GM13976 (cell line): ENCODE data around the gene DOK5.

Experiments used
- DNase-seq: peaks from one replicate; pipeline ENCODE4 v3.0.0; 2012; ENCODE audit warnings: low spot score
- in situ Hi-C: fragments of 300-500 bp; cut with MboI; formaldehyde crosslinking; loops from one replicate; pipeline ENCODE4 v1.12.0; 2022; ENCODE audit warnings: low sequenced_read_pairs, mixed read lengths, inconsistent platforms; ENCODE audit not compliant: unreplicated experiment
- TF ChIP-seq, protein P1 (sequence below): IDR thresholded peaks from 2 replicates; pipeline ENCODE4 v1.5.1; 2012; ENCODE audit warnings: borderline replicate concordance, mild to moderate bottlenecking; ENCODE audit not compliant: insufficient read depth; ENCODE audit errors: extremely low read depth, missing control alignments, control extremely low read depth

DOK5 gene

DNA sequence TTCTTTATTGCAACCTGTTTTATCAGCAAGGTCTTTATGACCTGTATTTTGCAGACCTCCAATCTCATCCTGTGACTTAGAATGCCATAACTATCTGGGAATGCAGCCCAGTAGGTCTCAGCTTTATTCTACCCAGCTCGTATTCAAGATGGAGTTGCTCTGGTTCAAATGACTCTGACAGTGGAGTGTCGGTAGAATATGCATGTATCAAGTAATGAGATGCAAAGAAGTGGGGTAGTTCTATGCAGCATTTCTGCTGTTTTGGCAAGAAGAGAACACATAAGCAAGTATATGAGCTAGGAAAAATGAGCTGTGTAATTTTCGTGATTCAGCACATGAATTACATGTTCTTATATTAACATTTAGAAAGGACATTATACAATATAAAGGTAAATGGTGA is 185.9 kb downstream of the DOK5 start:
- in situ Hi-C loops, result loop anchor here (25.0 kb wide), 1 partner anchor 1676 kb away; no protein-coding TSS in a partner anchor
- TF ChIP-seq, protein P1, sequence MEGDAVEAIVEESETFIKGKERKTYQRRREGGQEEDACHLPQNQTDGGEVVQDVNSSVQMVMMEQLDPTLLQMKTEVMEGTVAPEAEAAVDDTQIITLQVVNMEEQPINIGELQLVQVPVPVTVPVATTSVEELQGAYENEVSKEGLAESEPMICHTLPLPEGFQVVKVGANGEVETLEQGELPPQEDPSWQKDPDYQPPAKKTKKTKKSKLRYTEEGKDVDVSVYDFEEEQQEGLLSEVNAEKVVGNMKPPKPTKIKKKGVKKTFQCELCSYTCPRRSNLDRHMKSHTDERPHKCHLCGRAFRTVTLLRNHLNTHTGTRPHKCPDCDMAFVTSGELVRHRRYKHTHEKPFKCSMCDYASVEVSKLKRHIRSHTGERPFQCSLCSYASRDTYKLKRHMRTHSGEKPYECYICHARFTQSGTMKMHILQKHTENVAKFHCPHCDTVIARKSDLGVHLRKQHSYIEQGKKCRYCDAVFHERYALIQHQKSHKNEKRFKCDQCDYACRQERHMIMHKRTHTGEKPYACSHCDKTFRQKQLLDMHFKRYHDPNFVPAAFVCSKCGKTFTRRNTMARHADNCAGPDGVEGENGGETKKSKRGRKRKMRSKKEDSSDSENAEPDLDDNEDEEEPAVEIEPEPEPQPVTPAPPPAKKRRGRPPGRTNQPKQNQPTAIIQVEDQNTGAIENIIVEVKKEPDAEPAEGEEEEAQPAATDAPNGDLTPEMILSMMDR, result no peak

DNA sequence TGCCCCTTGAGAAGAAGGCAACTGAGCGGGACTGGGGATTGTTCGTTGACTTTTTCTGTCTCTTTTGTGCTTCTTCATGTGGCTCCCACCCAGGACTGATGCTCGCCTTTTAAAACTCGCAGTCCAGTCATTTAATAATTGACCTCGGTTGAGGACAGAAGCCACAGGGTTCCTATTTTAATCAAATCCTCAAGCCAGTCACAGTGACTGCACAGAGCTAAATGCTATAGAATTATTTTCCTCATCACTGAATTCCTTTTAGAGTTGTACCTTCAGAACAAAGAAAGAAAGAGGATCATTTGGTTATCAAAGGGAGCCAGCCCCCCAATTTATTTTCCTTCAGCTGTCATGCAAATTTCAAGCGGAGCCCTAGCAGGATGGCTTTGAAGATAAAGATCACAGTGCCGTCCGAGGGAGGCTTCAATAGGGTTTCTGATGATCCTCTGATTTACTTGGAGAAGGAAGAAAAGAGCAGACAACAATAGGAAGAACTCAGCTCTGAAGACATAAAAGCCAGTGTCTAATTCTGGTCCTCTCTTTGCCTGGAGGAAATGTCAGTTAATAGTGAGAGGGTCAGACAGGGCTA is 186.6 kb downstream of the DOK5 start:
- in situ Hi-C loops, result loop anchor here (25.0 kb wide), 1 partner anchor 1675 kb away; no protein-coding TSS in a partner anchor
- TF ChIP-seq, protein P1, result no peak
- DNase-seq, result no peak

More for the DNA sequence above, 185.9 kb downstream of the DOK5 start:
- DNase-seq, result no peak

DNA sequence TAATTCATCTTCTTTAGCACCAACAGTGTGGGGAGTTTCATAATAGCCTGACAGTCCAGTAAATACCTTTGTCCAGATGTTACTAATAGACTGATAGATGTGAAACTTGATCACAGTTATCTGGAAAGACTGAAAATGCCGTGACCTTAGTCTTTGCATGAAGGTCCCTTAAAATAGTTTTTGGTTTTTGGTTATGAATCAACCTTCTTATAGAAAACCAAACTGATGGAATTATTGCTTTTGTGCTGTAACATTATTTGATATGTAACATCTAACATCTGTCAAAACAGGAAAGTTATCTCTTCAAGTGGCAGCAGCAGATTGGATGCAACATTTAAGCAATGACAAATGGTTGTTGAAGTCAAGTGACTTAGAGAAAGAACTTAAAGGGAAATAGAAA is 190.4 kb downstream of the DOK5 start:
- in situ Hi-C loops, result loop anchor here (25.0 kb wide), 1 partner anchor 1671 kb away; no protein-coding TSS in a partner anchor
- TF ChIP-seq, protein P1, result no peak

DNA sequence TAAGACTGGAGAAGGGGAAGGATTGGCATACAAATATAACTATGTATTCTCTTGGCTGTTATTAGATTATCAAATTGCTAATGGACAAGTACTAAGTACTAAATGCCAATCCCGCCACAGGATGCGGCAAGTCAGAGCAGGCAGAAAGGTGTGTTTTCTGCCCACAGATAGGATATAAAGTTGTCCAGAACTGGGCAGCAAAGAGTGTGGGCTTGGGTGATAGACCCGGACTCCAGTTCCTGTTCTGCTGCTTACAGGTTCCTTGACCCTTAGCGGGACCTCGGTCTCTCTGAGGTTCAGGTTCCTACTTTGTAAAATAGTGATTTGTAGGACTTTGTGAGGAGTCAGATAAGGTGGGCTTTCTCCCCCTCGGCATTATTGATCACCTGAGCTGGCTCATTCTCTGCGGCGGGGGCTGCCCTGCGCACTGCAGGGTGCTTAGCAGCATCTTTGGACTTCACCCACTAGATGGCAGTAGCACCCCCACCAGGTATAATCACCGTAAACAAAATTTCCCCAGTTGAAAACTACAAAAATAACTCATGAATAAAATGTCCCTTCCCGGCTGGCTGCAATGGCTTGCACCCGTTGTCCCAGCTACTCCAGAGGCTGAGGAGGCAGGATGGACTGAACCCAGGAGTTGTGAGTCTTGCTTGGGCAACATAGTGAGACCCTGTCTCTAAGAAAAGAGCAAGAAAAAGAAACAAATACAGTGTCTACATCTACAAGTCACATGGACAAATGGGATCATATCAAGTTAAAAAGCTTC is 193.1 kb downstream of the DOK5 start:
- TF ChIP-seq, protein P1, result peak; percentile 55
- peak; percentile 34 for DNase-seq
- in situ Hi-C loops, result loop anchor here (25.0 kb wide), 1 partner anchor 1669 kb away; no protein-coding TSS in a partner anchor

More for the DNA sequence above, 190.4 kb downstream of the DOK5 start:
- DNase-seq, result no peak

- in situ Hi-C loops, result loop anchor here (25.0 kb wide), 1 partner anchor 1668 kb away; no protein-coding TSS in a partner anchor
- DNase-seq, result no peak
- TF ChIP-seq, protein P1, result no peak
These were observed 193.6 kb downstream of the DOK5 start for GRCh38 chr20:54669040-54669363.

DNA sequence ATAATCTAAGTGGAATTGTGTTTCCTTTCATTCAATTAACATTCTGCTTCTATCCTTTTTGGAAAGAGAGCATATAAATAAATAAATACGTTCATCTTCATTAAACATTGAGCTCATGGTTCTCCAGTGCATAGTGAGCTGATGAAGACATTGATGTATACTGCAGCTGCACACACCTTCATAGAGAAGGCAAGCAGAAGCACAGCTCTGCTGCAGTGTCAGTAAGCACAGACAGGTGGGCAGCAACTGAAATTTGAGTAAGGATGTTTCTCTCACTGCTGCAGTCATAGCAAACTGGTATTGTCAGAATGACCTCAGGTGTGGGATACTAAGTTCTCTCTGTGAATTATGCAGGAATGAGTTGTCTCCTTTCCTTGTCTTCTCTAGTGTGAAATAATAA is 202.9 kb downstream of the DOK5 start:
- no peak for DNase-seq
- in situ Hi-C loops, result no loop called here
- TF ChIP-seq, protein P1, result no peak
